Fibroblast of skin of right quadriceps (primary cell): Measurements from ENCODE around the gene TMEM128.
A peak's percentile ranks its signal among the peaks of the same experiment; 100 is the strongest.
"Not testable (repeated sequence)": the region's sequence is repeated elsewhere in the genome, so short reads cannot be mapped to it uniquely, and the experiment has no call there.

Source experiments
- DNase-seq: peaks from one replicate; pipeline ENCODE4 v3.0.0-alpha.2; 2013

TMEM128 gene

GRCh38 chr4:4248029-4248884 is at the start of gene TMEM128:
TMEM128 (minus strand) TSS chr4:4248223; CDS start chr4:4248202, 21 bp downstream.
- peak; percentile 92 for DNase-seq

- DNase-seq, result no peak
These were observed 48.3 kb upstream of the TMEM128 start for GRCh38 chr4:4296283-4296846.

- no peak for DNase-seq
These were observed 45.3 kb upstream of the TMEM128 start for GRCh38 chr4:4293279-4293678.

- peak; percentile 82 for DNase-seq
These were observed 42.2 kb upstream of the TMEM128 start, which contains the start of the genes LYAR and ZBTB49 for GRCh38 chr4:4289941-4290850. LYAR (minus strand) TSS chr4:4290154; CDS start chr4:4283742, 6,412 bp downstream. ZBTB49 (plus strand) TSS chr4:4290251; CDS start chr4:4299946, 9,695 bp downstream.

GRCh38 chr4:4289597-4289940 is 41.5 kb upstream of the TMEM128 start:
- peak; percentile 3 for DNase-seq

GRCh38 chr4:4289055-4289454 is 41.0 kb upstream of the TMEM128 start:
- DNase-seq, result no peak

GRCh38 chr4:4288098-4288497 is 40.1 kb upstream of the TMEM128 start:
- no peak for DNase-seq

- DNase-seq, result no peak
These were observed 37.0 kb upstream of the TMEM128 start for GRCh38 chr4:4284827-4285618.

GRCh38 chr4:4281787-4282186 is 33.8 kb upstream of the TMEM128 start:
- no peak for DNase-seq

GRCh38 chr4:4277531-4277930 is 29.5 kb upstream of the TMEM128 start:
- DNase-seq, result no peak

GRCh38 chr4:4274226-4274625 is 26.2 kb upstream of the TMEM128 start:
- no peak for DNase-seq

- no peak for DNase-seq
These were observed 23.9 kb upstream of the TMEM128 start for GRCh38 chr4:4271912-4272311.

- DNase-seq, result no peak
These were observed 22.5 kb upstream of the TMEM128 start for GRCh38 chr4:4270529-4270928.

- no peak for DNase-seq
These were observed 21.8 kb upstream of the TMEM128 start for GRCh38 chr4:4269856-4270255.

GRCh38 chr4:4269331-4269731 is 21.3 kb upstream of the TMEM128 start:
- no peak for DNase-seq

GRCh38 chr4:4268776-4269175 is 20.8 kb upstream of the TMEM128 start:
- DNase-seq, result no peak

- no peak for DNase-seq
These were observed 20.0 kb upstream of the TMEM128 start for GRCh38 chr4:4267981-4268380.

GRCh38 chr4:4260185-4260751 is 12.2 kb upstream of the TMEM128 start:
- peak; percentile 48 for DNase-seq

- DNase-seq, result no peak
These were observed 11.6 kb upstream of the TMEM128 start for GRCh38 chr4:4259484-4260100.

- DNase-seq, result not testable (repeated sequence)
These were observed 9.7 kb upstream of the TMEM128 start for GRCh38 chr4:4257705-4258104.

GRCh38 chr4:4256799-4257198 is 8.8 kb upstream of the TMEM128 start:
- DNase-seq, result no peak

- DNase-seq, result no peak
These were observed 6.6 kb upstream of the TMEM128 start for GRCh38 chr4:4254666-4255065.
